ENCODE results near the gene WDR62.

WDR62 gene

GRCh38 chr19:36054733-36055686 is at the start of gene WDR62:
Gene WDR62 (plus strand): TSS chr19:36054897. CDS start chr19:36054972, 75 bp downstream.
- in situ Hi-C loops (cut with MboI; ENCODE audit: low pct_unique_long_range_greater_than_20kb, low sequenced_read_pairs, unreplicated experiment), result no loop called here
- DNase-seq (ENCODE audit: low spot score), result peak; percentile 97
- TF ChIP-seq CTCF (IDR thresholded peaks at IDR 0.05; ENCODE audit: extremely low read depth, insufficient read depth, missing control alignments), result no peak

GRCh38 chr19:36006955-36007354 is 47.7 kb upstream of the WDR62 start:
- DNase-seq (ENCODE audit: low spot score), result no peak
- no peak for TF ChIP-seq CTCF (IDR thresholded peaks at IDR 0.05; ENCODE audit: extremely low read depth, insufficient read depth, missing control alignments)
- in situ Hi-C loops (cut with MboI; ENCODE audit: low pct_unique_long_range_greater_than_20kb, low sequenced_read_pairs, unreplicated experiment), result no loop called here

DNA sequence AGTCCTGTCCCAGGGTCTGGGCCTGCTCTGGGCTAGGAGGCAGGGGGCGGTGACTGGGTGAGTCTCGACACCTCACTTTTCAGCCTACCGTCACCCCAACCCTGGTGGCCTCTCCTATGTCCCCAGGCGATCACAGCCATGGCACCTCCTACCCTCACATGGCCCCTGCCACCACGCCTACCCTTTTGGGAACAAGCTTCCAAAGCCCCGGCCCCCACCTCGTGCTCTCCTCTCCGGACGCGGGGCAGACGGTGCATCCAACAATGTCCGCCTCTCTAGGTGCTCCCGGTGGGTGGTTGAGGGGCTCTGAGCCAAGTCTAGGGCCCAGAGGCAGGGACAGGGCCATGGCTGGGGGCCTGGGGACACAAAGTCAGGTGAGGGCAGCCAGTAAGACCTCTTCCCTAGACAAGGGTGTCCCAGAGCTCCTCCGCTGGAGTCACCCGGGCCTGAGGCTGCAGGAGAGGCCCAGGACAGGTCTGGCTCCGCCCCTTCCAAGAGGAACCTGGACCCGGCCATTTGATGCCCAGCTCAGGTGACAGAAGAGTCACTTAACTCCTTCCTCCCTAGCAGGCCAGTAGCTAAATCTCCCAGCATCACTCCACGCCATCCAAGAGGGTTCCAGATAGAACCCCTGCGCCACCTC is 46.2 kb upstream of the WDR62 start, which contains the start of gene SYNE4:
TSS of gene SYNE4 (minus strand) at position 478 of the 643 bp plus-strand sequence. CDS start at position 346, 132 bp downstream.
- no peak for TF ChIP-seq CTCF (IDR thresholded peaks at IDR 0.05; ENCODE audit: extremely low read depth, insufficient read depth, missing control alignments)
- in situ Hi-C loops (cut with MboI; ENCODE audit: low pct_unique_long_range_greater_than_20kb, low sequenced_read_pairs, unreplicated experiment), result no loop called here
- no peak for DNase-seq (ENCODE audit: low spot score)

DNA sequence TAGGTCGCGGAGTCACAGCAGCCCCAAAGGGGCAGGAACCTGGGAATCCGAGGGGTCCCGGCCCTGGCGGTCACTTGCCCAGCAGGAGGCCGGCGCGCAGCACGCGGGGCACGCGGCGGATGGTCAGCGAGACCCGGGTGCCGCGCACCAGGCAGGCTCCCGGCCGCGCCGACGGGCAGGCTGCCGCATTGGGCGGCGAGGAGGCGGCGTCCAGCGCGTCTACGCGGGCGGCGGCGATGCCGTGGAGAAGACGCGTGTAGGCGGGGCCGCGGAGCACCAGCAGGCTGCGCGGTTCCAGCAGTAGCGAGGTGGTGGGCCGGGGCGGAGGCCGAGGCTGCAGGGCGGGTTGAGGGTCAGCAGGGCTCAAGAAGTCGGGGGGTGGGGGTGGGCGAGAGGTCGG is 45.5 kb upstream of the WDR62 start:
- peak; percentile 82 for DNase-seq (ENCODE audit: low spot score)
- in situ Hi-C loops (cut with MboI; ENCODE audit: low pct_unique_long_range_greater_than_20kb, low sequenced_read_pairs, unreplicated experiment), result no loop called here
- no peak for TF ChIP-seq CTCF (IDR thresholded peaks at IDR 0.05; ENCODE audit: extremely low read depth, insufficient read depth, missing control alignments)

GRCh38 chr19:36009633-36010379 is 44.9 kb upstream of the WDR62 start:
- no peak for TF ChIP-seq CTCF (IDR thresholded peaks at IDR 0.05; ENCODE audit: extremely low read depth, insufficient read depth, missing control alignments)
- in situ Hi-C loops (cut with MboI; ENCODE audit: low pct_unique_long_range_greater_than_20kb, low sequenced_read_pairs, unreplicated experiment), result no loop called here
- no peak for DNase-seq (ENCODE audit: low spot score)

DNA sequence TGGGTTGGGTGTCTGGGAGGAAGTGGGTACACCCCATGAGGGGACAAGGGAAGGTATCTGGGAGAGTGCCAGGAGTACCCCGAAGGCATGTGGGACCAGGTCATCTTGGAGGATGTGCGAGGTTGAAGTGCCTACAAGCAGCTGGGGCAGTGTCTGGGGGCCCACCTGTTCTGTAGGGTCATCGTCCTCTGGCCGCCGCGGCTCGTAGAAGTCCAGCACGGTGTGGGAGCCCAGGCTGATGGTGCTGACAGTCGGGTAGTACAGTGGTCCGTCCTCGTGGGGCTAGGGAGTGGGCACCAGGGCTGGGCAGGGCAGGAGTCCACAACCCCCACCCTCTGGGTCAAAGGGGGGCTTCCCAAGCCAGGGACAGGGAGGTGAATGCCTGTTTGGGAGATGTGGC is 44.3 kb upstream of the WDR62 start:
- DNase-seq (ENCODE audit: low spot score), result no peak
- TF ChIP-seq CTCF (IDR thresholded peaks at IDR 0.05; ENCODE audit: extremely low read depth, insufficient read depth, missing control alignments), result no peak
- in situ Hi-C loops (cut with MboI; ENCODE audit: low pct_unique_long_range_greater_than_20kb, low sequenced_read_pairs, unreplicated experiment), result no loop called here
